K562 (cell line): Measurements from ENCODE around the gene LST1. TPM values are rescaled to one million over a fixed set of nuclear protein-coding genes. Genes with fewer than 3 reads are reported as not detected.

Source experiments
- ATAC-seq: fragments of 200-7000 bp; cut with Tn5 transposase; 3 replicates; pipeline ENCODE4 v1.9.1; 2020; ENCODE audit warnings: moderate library complexity
- BruUV-seq: library from RNA; stranded (reverse); fragments of 400-500 nt; replicated peaks from 2 replicates; lab custom pipeline; 2021; lab: Mats Ljungman, UMichigan
- CTCF ChIA-PET: fragments of 300-600 bp; formaldehyde crosslinking; extraction: SDS; loops from one replicate; lab custom pipeline; 2021; ENCODE audit warnings: low intra/inter-chr PET ratio; lab: Yijun Ruan, JAX
- POLR2A ChIA-PET: fragments of 300-600, 350-650 bp; sonication (Branson Sonifier 250); formaldehyde crosslinking; extraction: SDS; loops from one replicate; lab custom pipeline; 2021; ENCODE audit warnings: antibody characterized with exemption, inconsistent platforms; lab: Yijun Ruan, JAX
- DNase-seq, 4 experiments: peaks; one replicate each; pipeline versions ENCODE4 v3.0.0 to v3.0.0-alpha.2; 2011 to 2018; ENCODE audit warnings: low spot score in 3 of 4, mixed read lengths in 3 of 4; ENCODE audit errors: extremely low read depth in 1 of 4
- FAIRE-seq: peaks from 2 replicates; lab custom pipeline; 2011; peaks lifted over from hg19 to GRCh38; lab: Jason Lieb, UNC
- H2AFZ ChIP-seq: 2 replicates; pipeline ENCODE4 v1.6.0; 2011; ENCODE audit warnings: low read depth, low read length, control low read depth, inconsistent platforms
- H3K27ac ChIP-seq: fragments of 200-600 bp; 3 replicates; pipeline ENCODE4 v1.8.0; 2011; ENCODE audit warnings: low read depth, mild to moderate bottlenecking, control low read depth, inconsistent platforms, low read length, moderate library complexity, mixed read lengths; ENCODE audit errors: extremely low read depth
- H3K27me3 ChIP-seq, 2 experiments: fragments of 300-600 bp in 1 of 2; 2 replicates in 1 of 2; 3 replicates in 1 of 2; pipeline versions ENCODE4 v1.6.0 to v1.8.0; 2011; ENCODE audit warnings: inconsistent platforms in 2 of 2, low read length in 2 of 2, mild to moderate bottlenecking in 1 of 2, mixed read lengths in 1 of 2, moderate library complexity in 1 of 2; ENCODE audit not compliant: control insufficient read depth in 2 of 2, insufficient read depth in 2 of 2
- H3K36me3 ChIP-seq: fragments of 300-600 bp; 3 replicates; pipeline ENCODE4 v1.8.0; 2011; ENCODE audit warnings: mild to moderate bottlenecking, low read length, inconsistent platforms; ENCODE audit not compliant: control insufficient read depth, insufficient read depth
- H3K4me1 ChIP-seq, 2 experiments: fragments of 200-600 bp in 1 of 2; replicated peaks in 1 of 2; 2 replicates in 1 of 2; 3 replicates in 1 of 2; pipeline versions ENCODE4 v1.5.1 to v1.8.0; 2011; ENCODE audit warnings: inconsistent platforms in 2 of 2, low read length in 2 of 2, mild to moderate bottlenecking in 1 of 2, mixed read lengths in 1 of 2, moderate library complexity in 1 of 2; ENCODE audit not compliant: control insufficient read depth in 2 of 2, insufficient read depth in 2 of 2
- H3K4me2 ChIP-seq: 2 replicates; pipeline ENCODE4 v1.6.1; 2011; ENCODE audit warnings: low read length, control low read depth, inconsistent platforms, mixed read lengths; ENCODE audit not compliant: insufficient read depth
- H3K4me3 ChIP-seq: fragments of 200-600 bp; sonication (generic), shearing (Covaris generic); 2 replicates; pipeline ENCODE4 v1.5.1; 2016; ENCODE audit warnings: control low read depth, inconsistent platforms
- H3K79me2 ChIP-seq: fragments of 200-600 bp; 3 replicates; pipeline ENCODE4 v1.8.0; 2011; ENCODE audit warnings: low read length, inconsistent platforms; ENCODE audit not compliant: control insufficient read depth, insufficient read depth
- H3K9ac ChIP-seq, 2 experiments: 2 replicates each; pipeline versions ENCODE4 v1.6.0 to v1.6.1; 2011; ENCODE audit warnings: low read depth in 2 of 2, low read length in 2 of 2, control low read depth in 1 of 2, inconsistent platforms in 1 of 2, mild to moderate bottlenecking in 1 of 2, mixed read lengths in 1 of 2; ENCODE audit not compliant: insufficient read depth in 1 of 2
- H3K9me1 ChIP-seq: one replicate; pipeline ENCODE4 v1.6.0; 2011; ENCODE audit warnings: inconsistent platforms, mild to moderate bottlenecking, low read length, moderate library complexity; ENCODE audit not compliant: control insufficient read depth, insufficient read depth
- H3K9me3 ChIP-seq: replicated peaks from 2 replicates; pipeline ENCODE4 v1.5.1; 2011; ENCODE audit warnings: low read depth, low read length, inconsistent platforms; ENCODE audit not compliant: control insufficient read depth, insufficient read depth
- H4K20me1 ChIP-seq: replicated peaks from 2 replicates; pipeline ENCODE4 v1.6.1; 2011; ENCODE audit warnings: low read length, inconsistent platforms, mixed read lengths; ENCODE audit not compliant: control insufficient read depth, insufficient read depth
- PRMT5 ChIP-seq: sonication (generic); formaldehyde crosslinking; IDR thresholded peaks from 2 replicates; pipeline ENCODE4 v1.5.0; 2020; ENCODE audit warnings: missing genetic modification reagents
- TEAD4 ChIP-seq, 2 experiments: sonication (generic) in 1 of 2; formaldehyde crosslinking in 1 of 2; IDR thresholded peaks; 2 replicates each; pipeline versions ENCODE4 v1.6.1 to v1.8.0; 2012 to 2022; ENCODE audit warnings: borderline replicate concordance in 1 of 2, inconsistent platforms in 1 of 2, low read length in 1 of 2, mild to moderate bottlenecking in 1 of 2, missing genetic modification reagents in 1 of 2
- ZBTB17 ChIP-seq: fragments of 450-650 bp; formaldehyde crosslinking; IDR thresholded peaks from 2 replicates; pipeline ENCODE4 v1.4.0; 2020; ENCODE audit warnings: mild to moderate bottlenecking
- ZFP30 ChIP-seq: fragments of 250-450 bp; sonication (Bioruptor Pico); IDR thresholded peaks from 2 replicates; pipeline ENCODE4 v1.8.0; 2022; ENCODE audit warnings: moderate library complexity, mild to moderate bottlenecking, inconsistent platforms, borderline replicate concordance
- ZNF263 ChIP-seq: sonication (generic); formaldehyde crosslinking; IDR thresholded peaks from 2 replicates; pipeline ENCODE4 v1.8.0; 2022; ENCODE audit warnings: mild to moderate bottlenecking, missing genetic modification reagents, borderline replicate concordance
- WGBS: fragments of 100-300 bp; shearing (Covaris generic); methylation state at CpG from one replicate; pipeline ENCODE4 v1.1.6; 2016; ENCODE audit warnings: low coverage, mixed read lengths; ENCODE audit not compliant: insufficient coverage; ENCODE audit errors: missing lambda C conversion rate; 5-methylcytosine and 5-hydroxymethylcytosine counted together
- in situ Hi-C: fragments of 300-500 bp; cut with MboI; formaldehyde crosslinking; loops from 4 replicates; pipeline ENCODE4 v1.15.0; 2018; ENCODE audit warnings: inconsistent platforms, mixed read lengths
- intact Hi-C: fragments of 100-400 bp; cut with micrococcal nuclease; formaldehyde crosslinking; loops from 2 replicates; pipeline ENCODE4 v1.14.2; 2022
- polyA plus RNA-seq, 8 experiments: library from polyadenylated mRNA; depleted of rRNA in 4 of 8; stranded (reverse) in 5 of 8; unstranded in 3 of 8; fragments of >200 nt; fragmentation: Nextera tagmentation in 2 of 8; fragmentation: Illumina TruSeq in 1 of 8; extraction: Ambion mirVana in 2 of 8; extraction: Trizol in 1 of 8; gene quantifications; 2 replicates each; pipeline versions ENCODE4 v1.2.1 to v1.2.3, GENCODE V29; 2011 to 2014; ENCODE audit warnings: inconsistent platforms in 1 of 8, missing spikeins in 1 of 8
- total RNA-seq, 7 experiments: library from RNA; depleted of rRNA in 6 of 7; stranded (reverse); fragments of >200 nt in 6 of 7; fragmentation: Illumina TruSeq in 2 of 7; extraction: Trizol in 2 of 7; gene quantifications; 2 replicates each; pipeline versions ENCODE4 v1.2.1 to v1.2.3, GENCODE V29; 2011 to 2021; ENCODE audit warnings: low replicate concordance in 1 of 7

Gene LST1
- total and polyA plus RNA-seq, 9 of the 15 experiments (the other 6 are each of a cell fraction or from before 2014, with no cell fraction given): 0.82 to 7.8 (median 1.7) TPM

- CTCF ChIA-PET: interaction anchor here (0.7 to 1.0 kb wide), 3 partner anchors 16 to 22 kb away, joined by 3 to 7 read pairs (median 4); no protein-coding TSS in a partner anchor
- H4K20me1 ChIP-seq: no peaks in the 10 kb centered on the region
- no peaks in the 10 kb centered on the region for H3K79me2 ChIP-seq
- peak overlapping the region; percentile 45; the same call in 1 of the 3 replicates for H3K27ac ChIP-seq
- H3K9me1 ChIP-seq: no peaks in the 10 kb centered on the region
- H3K27me3 ChIP-seq: no peaks in the 10 kb centered on the region
- peak; percentile 5; the same call in 1 of the 2 replicates for TF ChIP-seq ZBTB17 (CRISPR knock-in tag)
- 0 out of 2 replicates have a peak, but pooled peaks have one; percentile 57 for TF ChIP-seq PRMT5 (CRISPR knock-in tag)
- TF ChIP-seq ZNF263 (CRISPR knock-in tag): peak; percentile 34; the same call in 1 of the 2 replicates
- TF ChIP-seq ZFP30 (CRISPR knock-in tag): no peak
- no peak for TF ChIP-seq TEAD4 (IDR thresholded peaks at IDR 0.05; ENCODE audit: low read length)
- no peak for TF ChIP-seq TEAD4 (CRISPR knock-in tag; IDR thresholded peaks at IDR 0.05; ENCODE audit: borderline replicate concordance)
- TF ChIP-seq, all 486 proteins: peak for 3
- Histone ChIP-seq H2AFZ (peak overlapping the region; percentile 97), H3K4me1 (peaks cover 10 to 31% of the 10 kb centered on the region in 2 experiments), H3K9me3 (no peaks in the 10 kb centered on the region), H3K9ac (peak overlapping the region; percentile 75 to 97), H3K4me2 (peak overlapping the region; percentile 91), H3K36me3 (no peaks in the 10 kb centered on the region), H3K4me3 (peak overlapping the region; percentile 62)
- POLR2A ChIA-PET: interaction anchor here (0.6 to 3.3 kb wide), 11 partner anchors 12 to 257 kb away, joined by 3 to 20 read pairs (median 4); partner anchors contain the start of gene DDX39B
- no peak for FAIRE-seq
- WGBS: 39% methylated on average over 21 of the region's 21 CpGs
- in situ Hi-C loops (no loop called here), intact Hi-C loops (loop anchor here (2.0 to 10.0 kb wide), 2 partner anchors 35 to 387 kb away; partner anchors contain the start of genes ATP6V1G2 and NFKBIL1)
- DNase-seq: no peak
- peak; percentile 10 for ATAC-seq
- BruUV-seq: TSS peak; percentile 79
Measured at GRCh38 chr6:31581434-31582229, 4.4 kb upstream of the LST1 start.
